GM21619 (cell line): ENCODE results near the gene TMEM19.
A peak's percentile ranks its signal among the peaks of the same experiment; 100 is the strongest.

ENCODE experiments used
- ATAC-seq: cut with Tn5 transposase; IDR thresholded peaks from one replicate; pipeline ENCODE4 v1.9.1; 2021; ENCODE audit not compliant: unreplicated experiment

TMEM19 gene

GRCh38 chr12:71685914-71686657 lies at the start of gene TMEM19:
TSS of gene TMEM19 (plus strand) at chr12:71686082. CDS start at chr12:71686681, 599 bp downstream.
- peak; percentile 89 for ATAC-seq

- peak; percentile 49 for ATAC-seq
Observed at GRCh38 chr12:71636704-71637115, 49.2 kb upstream of the TMEM19 start.

GRCh38 chr12:71638499-71638898 lies 47.4 kb upstream of the TMEM19 start:
- ATAC-seq = no peak

- ATAC-seq = peak; percentile 47
Observed at GRCh38 chr12:71639341-71639760, 46.5 kb upstream of the TMEM19 start.

- no peak for ATAC-seq
Observed at GRCh38 chr12:71640316-71640715, 45.6 kb upstream of the TMEM19 start.

- no peak for ATAC-seq
Observed at GRCh38 chr12:71641390-71641789, 44.5 kb upstream of the TMEM19 start.

- ATAC-seq = no peak
Observed at GRCh38 chr12:71642264-71642663, 43.6 kb upstream of the TMEM19 start.

- ATAC-seq = no peak
Observed at GRCh38 chr12:71645268-71645667, 40.6 kb upstream of the TMEM19 start.

GRCh38 chr12:71646512-71646911 lies 39.4 kb upstream of the TMEM19 start:
- ATAC-seq = no peak

- no peak for ATAC-seq
Observed at GRCh38 chr12:71648537-71648936, 37.3 kb upstream of the TMEM19 start.

GRCh38 chr12:71649401-71649800 lies 36.5 kb upstream of the TMEM19 start:
- no peak for ATAC-seq

GRCh38 chr12:71652656-71653055 lies 33.2 kb upstream of the TMEM19 start:
- no peak for ATAC-seq

- no peak for ATAC-seq
Observed at GRCh38 chr12:71653137-71653536, 32.7 kb upstream of the TMEM19 start.

GRCh38 chr12:71654200-71654599 lies 31.7 kb upstream of the TMEM19 start:
- ATAC-seq = no peak

- ATAC-seq = no peak
Observed at GRCh38 chr12:71655495-71655894, 30.4 kb upstream of the TMEM19 start.

GRCh38 chr12:71655907-71656306 lies 30.0 kb upstream of the TMEM19 start:
- no peak for ATAC-seq

GRCh38 chr12:71656740-71657139 lies 29.1 kb upstream of the TMEM19 start:
- no peak for ATAC-seq

- no peak for ATAC-seq
Observed at GRCh38 chr12:71661977-71662530, 23.8 kb upstream of the TMEM19 start.

GRCh38 chr12:71662849-71663560 lies 22.9 kb upstream of the TMEM19 start:
- ATAC-seq = peak; percentile 24

GRCh38 chr12:71663561-71664410 lies 22.1 kb upstream of the TMEM19 start, which contains the start of the genes THAP2 and ZFC3H1:
TSS of gene THAP2 (plus strand) at chr12:71664301. CDS start at chr12:71664510, 209 bp downstream.
TSS of gene ZFC3H1 (minus strand) at chr12:71663848. CDS start at chr12:71663610, 238 bp downstream.
- peak; percentile 91 for ATAC-seq
